NCI-H1105 (cell line): ENCODE data around the gene ACAT1.
"Not testable (repeated sequence)": the region's sequence is repeated elsewhere in the genome, so short reads cannot be mapped to it uniquely, and the experiment has no call there.

Experiments used
- DNase-seq: peaks from one replicate; lab custom pipeline; 2025; lab: John Stamatoyannopoulos, UW

The ACAT1 gene

DNA sequence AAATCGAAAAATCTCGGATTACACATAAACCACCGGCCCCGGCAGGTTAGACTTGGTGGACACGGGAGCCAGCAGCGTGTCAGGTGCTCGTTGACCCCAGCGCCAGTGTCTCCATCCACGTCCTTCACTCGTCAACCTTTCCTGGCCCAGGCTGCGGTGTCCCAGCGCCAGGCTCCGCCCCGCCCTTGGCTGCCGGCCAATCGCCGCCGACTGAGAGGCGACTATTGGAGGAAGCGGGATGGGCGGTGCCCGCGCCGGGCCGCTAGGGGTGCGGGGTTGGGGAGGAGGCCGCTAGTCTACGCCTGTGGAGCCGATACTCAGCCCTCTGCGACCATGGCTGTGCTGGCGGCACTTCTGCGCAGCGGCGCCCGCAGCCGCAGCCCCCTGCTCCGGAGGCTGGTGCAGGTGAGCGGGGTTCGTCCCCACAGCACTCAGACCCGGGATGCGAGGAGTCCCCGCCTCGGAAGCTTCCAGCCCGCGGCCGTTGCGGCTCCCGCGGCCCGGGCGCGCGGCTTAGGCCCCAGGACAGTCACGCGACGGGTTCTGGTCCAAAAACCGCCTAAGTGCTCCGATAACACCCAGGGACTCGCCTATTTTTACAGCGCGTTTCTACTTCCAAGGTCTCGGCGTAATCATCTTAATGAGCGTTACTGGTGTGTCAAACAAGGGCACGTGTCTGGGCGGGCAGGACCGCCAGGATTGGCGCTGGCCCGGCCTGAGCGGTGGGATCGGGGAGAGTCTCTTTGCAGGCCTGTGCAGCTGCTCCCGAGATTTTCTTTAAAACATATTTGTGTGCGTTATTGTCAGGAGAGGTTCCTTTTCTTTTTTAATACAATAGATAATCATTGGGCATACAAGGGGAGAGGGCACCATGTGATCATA lies at the start of gene ACAT1:
TSS of gene ACAT1 (plus strand) at position 294 of the 882 bp plus-strand sequence. CDS start at position 334, 40 bp downstream.
- DNase-seq: peak; percentile 93

- no peak for DNase-seq
These were observed 36.6 kb upstream of the ACAT1 start for GRCh38 chr11:108084811-108085210.

DNA sequence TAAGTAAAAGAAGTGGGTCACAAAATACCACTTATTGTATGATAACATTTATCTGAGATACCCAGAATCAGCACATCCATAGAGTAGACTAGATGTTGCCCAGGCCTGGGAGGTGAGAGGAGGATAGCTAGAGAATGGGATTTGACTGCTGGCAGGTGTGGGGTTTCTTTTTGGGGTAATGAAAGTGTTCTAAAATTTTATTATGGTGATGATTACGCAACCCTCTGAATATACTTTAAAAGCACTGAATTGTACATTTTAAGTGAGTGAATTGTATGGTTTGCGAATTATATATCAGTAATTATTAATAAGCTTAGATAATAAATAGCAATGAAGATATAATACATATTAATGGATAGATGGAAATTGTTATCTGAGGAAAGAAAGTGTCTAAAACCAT lies 35.7 kb upstream of the ACAT1 start:
- no peak for DNase-seq

GRCh38 chr11:108092134-108092533 lies 29.2 kb upstream of the ACAT1 start:
- no peak for DNase-seq

GRCh38 chr11:108093128-108093904 lies 28.1 kb upstream of the ACAT1 start:
- DNase-seq: no peak

DNA sequence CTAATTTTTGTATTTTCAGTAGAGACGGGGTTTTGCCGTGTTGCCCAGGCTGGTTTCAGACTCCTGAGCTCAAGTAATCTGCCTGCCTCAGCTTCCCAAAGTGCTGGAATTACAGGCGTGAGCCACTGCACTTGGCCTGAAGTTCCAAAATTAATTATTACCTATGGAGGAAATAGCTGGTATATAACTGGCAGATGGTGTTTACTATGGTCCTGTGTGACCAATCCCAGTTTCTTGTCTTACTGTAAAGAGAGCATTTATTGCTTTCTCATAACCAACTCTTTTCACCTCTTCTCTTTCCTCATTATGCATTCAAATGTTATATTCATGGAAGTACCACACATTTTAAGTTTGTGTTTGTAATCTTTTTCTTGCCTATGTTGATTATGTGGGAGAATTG lies 24.2 kb upstream of the ACAT1 start:
- no peak for DNase-seq

DNA sequence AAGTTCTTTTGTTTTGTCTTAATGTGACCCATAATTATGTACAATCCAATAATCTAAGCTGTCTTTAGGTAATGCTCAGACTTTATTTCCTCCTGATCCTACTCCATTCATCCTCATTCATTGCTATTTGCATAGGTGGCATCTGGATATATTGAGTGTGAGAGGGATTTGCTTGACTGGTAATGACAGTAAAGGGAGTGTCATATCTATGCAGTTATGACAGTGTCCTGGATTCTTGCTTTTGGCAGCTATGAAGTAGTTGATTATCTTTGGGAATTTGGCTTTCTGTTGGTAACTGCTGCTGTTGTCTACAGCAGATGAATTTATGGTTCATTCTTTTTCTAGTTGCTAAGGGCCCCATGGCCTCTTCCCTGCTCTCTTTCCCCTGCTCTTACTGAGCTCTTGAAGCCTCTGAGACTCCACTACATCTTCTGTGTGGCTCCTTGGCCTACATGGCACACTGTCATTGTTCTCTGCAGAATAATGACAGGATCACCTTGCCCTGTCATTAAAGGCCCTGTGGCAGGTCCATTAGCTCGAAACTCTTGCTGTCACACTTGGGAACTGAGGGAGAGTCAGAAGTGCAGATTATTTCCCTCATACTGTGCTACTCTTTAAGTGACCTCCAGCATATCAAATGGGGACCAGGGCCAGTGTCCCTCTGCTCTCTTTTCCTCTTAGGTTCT lies 20.1 kb upstream of the ACAT1 start:
- DNase-seq: no peak

GRCh38 chr11:108111126-108111525 lies 10.2 kb upstream of the ACAT1 start:
- DNase-seq: no peak

GRCh38 chr11:108112057-108112456 lies 9.3 kb upstream of the ACAT1 start:
- DNase-seq: no peak

GRCh38 chr11:108115500-108116140 lies 5.7 kb upstream of the ACAT1 start:
- DNase-seq: peak; percentile 91

GRCh38 chr11:108117746-108118371 lies 3.5 kb upstream of the ACAT1 start:
- DNase-seq: peak; percentile 33

DNA sequence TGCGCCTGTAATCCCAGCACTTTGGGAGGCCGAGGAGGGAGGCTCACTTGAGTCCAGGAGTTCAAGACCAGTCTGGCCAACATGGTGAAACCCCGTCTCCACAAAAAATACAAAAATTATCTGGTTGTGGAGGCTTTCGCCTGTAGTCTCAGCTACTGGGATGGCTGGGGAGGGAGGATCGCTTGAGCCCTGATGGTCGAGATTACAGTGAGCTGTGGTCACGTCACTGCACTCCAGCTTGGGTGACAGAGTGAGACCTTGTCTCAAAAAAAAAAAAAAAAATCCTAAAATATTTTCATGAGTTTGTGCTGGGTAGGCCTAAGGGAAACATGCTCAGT lies 462 bp upstream of the ACAT1 start:
- DNase-seq: not testable (repeated sequence)

GRCh38 chr11:108122166-108122628 lies 830 bp downstream of the ACAT1 start:
- DNase-seq: no peak

DNA sequence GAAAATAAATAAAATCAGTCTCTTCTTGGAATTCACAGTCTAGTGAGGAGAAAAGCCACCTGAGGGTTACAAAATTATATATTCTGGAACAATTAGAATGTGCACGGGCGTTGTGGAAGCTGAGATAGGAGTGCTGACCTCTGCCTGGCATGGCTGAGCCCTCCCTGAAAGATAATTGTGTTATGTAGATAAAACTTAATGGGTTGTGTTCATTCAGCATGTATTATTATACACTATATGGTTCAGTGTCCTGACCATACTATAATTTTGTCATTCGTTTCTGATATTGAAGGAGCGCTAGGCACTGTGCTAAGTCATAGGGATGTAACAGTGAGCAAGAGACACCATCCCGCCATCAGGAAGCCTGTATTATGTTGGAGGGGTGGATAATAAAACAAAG lies 3.7 kb downstream of the ACAT1 start:
- DNase-seq: no peak

DNA sequence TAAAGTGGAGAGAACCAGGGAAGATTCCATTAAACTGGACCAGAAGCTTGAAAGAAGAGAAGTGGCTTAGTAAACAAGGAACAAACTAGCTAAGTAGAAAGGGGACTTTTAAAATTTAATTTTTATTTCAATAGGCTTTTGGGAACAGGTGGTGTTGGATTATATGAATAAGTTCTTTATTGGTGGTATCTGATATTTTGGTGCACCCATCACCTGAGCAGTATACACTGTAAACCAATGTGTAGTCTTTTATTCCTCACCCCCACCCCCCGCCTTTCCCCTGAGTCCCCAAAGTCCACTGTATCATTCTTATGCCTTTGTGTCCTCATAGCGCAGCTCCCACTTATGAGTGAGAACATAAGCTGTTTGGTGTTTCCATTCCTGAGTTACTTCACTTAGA lies 7.4 kb downstream of the ACAT1 start:
- DNase-seq: no peak

GRCh38 chr11:108131993-108132392 lies 10.6 kb downstream of the ACAT1 start:
- no peak for DNase-seq

DNA sequence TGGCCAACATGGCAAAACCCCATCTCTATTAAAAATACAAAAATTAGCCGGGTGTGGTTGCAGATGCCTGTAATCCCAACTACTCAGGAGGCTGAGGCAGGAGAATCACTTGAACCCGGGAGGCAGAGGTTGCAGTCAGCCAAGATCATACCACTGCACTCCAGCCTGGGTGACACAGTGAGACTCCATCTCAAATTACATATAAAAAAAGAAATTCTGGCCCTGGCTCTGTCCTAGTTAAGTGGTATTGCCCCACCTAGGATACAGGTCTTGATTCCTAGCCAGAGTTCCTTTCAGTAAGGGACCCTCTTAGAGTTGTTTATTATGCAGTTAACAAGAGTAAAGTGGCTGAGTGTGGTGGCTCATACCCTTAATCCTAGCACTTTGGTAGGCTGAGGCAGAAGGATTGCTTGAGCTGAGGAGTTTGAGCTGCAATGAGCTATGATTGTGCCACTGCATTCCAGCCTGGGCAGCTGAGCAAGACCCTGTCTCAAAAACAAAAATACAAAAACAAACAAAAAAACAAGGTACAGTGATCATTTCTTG lies 11.7 kb downstream of the ACAT1 start:
- not testable (repeated sequence) for DNase-seq

DNA sequence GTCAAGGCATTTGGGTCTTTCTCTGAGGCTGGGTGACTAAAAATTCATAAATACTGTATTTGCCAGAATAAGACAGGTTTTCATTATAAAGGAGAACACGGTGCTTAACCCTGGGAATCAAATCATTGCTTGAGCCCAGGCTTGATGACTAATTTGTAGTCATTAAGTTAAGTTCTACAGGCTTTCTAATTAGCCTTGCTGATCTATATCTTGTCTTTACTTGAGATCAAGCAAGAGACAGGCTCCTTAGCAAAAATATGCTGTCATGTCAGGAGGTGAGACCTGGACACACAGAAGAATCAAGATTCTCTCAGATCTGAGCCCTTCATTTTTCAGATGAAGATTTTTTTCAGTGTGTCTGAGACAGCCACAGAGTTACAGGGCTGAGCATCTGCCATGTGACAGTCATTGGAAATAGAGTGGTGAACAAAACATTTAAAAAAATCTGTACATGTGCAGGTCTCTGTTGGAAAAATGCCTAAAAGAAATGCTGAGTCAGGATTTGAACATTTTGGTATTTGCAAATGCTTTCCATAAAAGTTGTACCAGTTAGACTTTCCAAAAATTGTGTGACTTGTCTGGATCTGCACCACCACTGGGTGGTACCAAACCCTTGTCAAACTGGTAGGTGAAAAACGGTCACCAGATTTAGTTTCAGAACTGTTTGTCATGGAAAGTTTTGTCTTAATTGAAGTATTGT lies 14.6 kb downstream of the ACAT1 start:
- DNase-seq: no peak

- DNase-seq: no peak
These were observed 15.8 kb downstream of the ACAT1 start for GRCh38 chr11:108137212-108137611.

DNA sequence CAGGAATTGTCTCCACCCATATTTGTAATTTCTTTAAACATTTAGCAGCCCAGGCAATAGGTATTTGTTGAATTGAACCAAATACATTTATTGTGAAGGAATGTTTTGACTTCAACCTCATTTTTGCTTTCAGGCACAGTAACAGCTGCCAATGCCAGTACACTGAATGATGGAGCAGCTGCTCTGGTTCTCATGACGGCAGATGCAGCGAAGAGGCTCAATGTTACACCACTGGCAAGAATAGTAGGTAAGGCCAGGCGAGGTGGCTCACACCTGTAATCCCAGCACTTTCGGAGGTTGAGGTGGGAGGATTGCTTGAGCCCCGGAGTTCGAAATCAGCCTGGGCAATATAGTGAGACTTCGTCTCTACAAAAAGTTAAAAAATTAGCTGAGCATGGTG lies 20.9 kb downstream of the ACAT1 start:
- no peak for DNase-seq

DNA sequence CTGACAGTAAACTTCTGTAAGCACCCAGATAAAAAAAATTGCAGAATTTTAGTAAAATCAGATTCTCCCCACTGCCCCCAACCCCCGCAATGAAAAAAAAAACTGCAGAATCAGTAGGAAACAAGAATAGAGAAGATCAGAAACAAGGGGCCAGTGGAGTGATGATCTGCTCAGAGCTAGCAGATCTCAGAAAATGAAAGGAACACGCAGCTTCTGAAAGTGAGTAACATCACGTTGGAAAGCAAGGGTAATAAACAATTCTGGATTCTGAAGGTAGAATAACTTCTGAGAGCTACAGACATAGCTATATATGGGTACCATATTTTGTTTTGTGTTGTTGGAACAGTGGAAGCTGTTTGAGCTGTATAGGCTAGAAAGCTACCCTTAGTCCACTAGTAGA lies 23.2 kb downstream of the ACAT1 start:
- no peak for DNase-seq
